ENCODE results near the gene CD248. TPM values are rescaled to one million over a fixed set of nuclear protein-coding genes. Genes with fewer than 3 reads are reported as not detected.
A peak's percentile ranks its signal among the peaks of the same experiment; 100 is the strongest.

CD248 gene
- total RNA-seq, 2 donors from 2014 or later, result 22.9 to 32.4 TPM

GRCh38 chr11:66272596-66272995, 44.2 kb downstream of the CD248 start:
- Histone ChIP-seq H3K4me3 (no peak overlapping the region), H3K9me3 (no peaks in the 10 kb centered on the region), H3K27me3 (replicated peaks; ENCODE audit: insufficient read depth) (no peaks in the 10 kb centered on the region), H3K27ac (no peak overlapping the region), H3K36me3 (peaks cover 51% of the 10 kb centered on the region), H3K4me1 (ENCODE audit: control insufficient read depth in 1 of 2, low read depth in 2 of 2) (peaks cover 13 to 23% of the 10 kb centered on the region in 2 donors)
- TF ChIP-seq, protein P1, sequence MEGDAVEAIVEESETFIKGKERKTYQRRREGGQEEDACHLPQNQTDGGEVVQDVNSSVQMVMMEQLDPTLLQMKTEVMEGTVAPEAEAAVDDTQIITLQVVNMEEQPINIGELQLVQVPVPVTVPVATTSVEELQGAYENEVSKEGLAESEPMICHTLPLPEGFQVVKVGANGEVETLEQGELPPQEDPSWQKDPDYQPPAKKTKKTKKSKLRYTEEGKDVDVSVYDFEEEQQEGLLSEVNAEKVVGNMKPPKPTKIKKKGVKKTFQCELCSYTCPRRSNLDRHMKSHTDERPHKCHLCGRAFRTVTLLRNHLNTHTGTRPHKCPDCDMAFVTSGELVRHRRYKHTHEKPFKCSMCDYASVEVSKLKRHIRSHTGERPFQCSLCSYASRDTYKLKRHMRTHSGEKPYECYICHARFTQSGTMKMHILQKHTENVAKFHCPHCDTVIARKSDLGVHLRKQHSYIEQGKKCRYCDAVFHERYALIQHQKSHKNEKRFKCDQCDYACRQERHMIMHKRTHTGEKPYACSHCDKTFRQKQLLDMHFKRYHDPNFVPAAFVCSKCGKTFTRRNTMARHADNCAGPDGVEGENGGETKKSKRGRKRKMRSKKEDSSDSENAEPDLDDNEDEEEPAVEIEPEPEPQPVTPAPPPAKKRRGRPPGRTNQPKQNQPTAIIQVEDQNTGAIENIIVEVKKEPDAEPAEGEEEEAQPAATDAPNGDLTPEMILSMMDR (IDR thresholded peaks at IDR 0.05), result no peak
- DNase-seq (ENCODE audit: low spot score) (no peak), ATAC-seq (ENCODE audit: insufficient number of reproducible peaks, low FRiP score, low read depth) (no peak)

DNA sequence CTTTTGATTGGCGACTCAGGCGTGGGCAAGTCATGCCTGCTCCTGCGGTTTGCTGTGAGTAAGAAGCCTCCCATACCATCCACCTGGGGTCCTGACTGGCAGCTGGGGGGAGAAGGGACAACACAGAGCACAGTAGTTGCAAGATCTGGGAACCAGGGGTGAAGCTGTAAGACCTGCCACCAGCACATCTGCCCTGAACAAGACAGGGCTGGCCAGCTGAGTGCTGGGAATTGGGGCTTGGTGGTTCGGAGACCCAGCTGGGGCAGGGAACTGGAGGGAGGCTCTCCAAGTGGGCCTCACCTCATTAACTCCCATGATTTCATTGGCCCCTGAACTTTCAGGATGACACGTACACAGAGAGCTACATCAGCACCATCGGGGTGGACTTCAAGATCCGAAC, 45.0 kb downstream of the CD248 start:
- Histone ChIP-seq H3K4me3 (no peak overlapping the region), H3K4me1 (ENCODE audit: control insufficient read depth in 1 of 2, low read depth in 2 of 2) (peaks cover 14 to 23% of the 10 kb centered on the region in 2 donors), H3K27ac (no peak overlapping the region), H3K9me3 (no peaks in the 10 kb centered on the region), H3K36me3 (peaks cover 51% of the 10 kb centered on the region), H3K27me3 (replicated peaks; ENCODE audit: insufficient read depth) (no peaks in the 10 kb centered on the region)
- TF ChIP-seq, protein P1 (IDR thresholded peaks at IDR 0.05), result no peak
- no peak for ATAC-seq (ENCODE audit: insufficient number of reproducible peaks, low FRiP score, low read depth)
- DNase-seq (ENCODE audit: low spot score), result no peak

GRCh38 chr11:66268952-66269905, 47.6 kb downstream of the CD248 start:
- TF ChIP-seq, protein P1 (IDR thresholded peaks at IDR 0.05), result no peak
- Histone ChIP-seq H3K27ac (peak overlapping the region; percentile 95 to 97), H3K27me3 (replicated peaks; ENCODE audit: insufficient read depth) (no peaks in the 10 kb centered on the region), H3K9me3 (no peaks in the 10 kb centered on the region), H3K4me3 (peak overlapping the region; percentile 94), H3K36me3 (peaks cover 31% of the 10 kb centered on the region), H3K4me1 (ENCODE audit: control insufficient read depth in 1 of 2, low read depth in 2 of 2) (peaks cover 15 to 29% of the 10 kb centered on the region in 2 donors)
- ATAC-seq (ENCODE audit: insufficient number of reproducible peaks, low FRiP score, low read depth), result no peak
- DNase-seq (ENCODE audit: low spot score), result no peak

GRCh38 chr11:66268244-66268951, 48.4 kb downstream of the CD248 start, which contains the start of gene RAB1B:
TSS of gene RAB1B (plus strand) at chr11:66268639. CDS start at chr11:66268680, 41 bp downstream.
- peaks cover 15 to 29% of the 10 kb centered on the region in 2 donors for H3K4me1 ChIP-seq (ENCODE audit: control insufficient read depth in 1 of 2, low read depth in 2 of 2)
- TF ChIP-seq, protein P1 (IDR thresholded peaks at IDR 0.05), result no peak

More at GRCh38 chr11:66268244-66268951, 48.4 kb downstream of the CD248 start, which contains the start of gene RAB1B:
- Histone ChIP-seq H3K9me3 (no peaks in the 10 kb centered on the region), H3K27me3 (replicated peaks; ENCODE audit: insufficient read depth) (no peaks in the 10 kb centered on the region), H3K27ac (peak within 1 kb of the TSS; percentile 95 to 97), H3K4me3 (peak within 1 kb of the TSS; percentile 94), H3K36me3 (peaks cover 28% of the 10 kb centered on the region)
- DNase-seq (ENCODE audit: low spot score) (peak; percentile 99), ATAC-seq (ENCODE audit: insufficient number of reproducible peaks, low FRiP score, low read depth) (peak; percentile 89)
